Keratinocyte (primary cell): ENCODE data around the gene PALB2. TPM values are rescaled to one million over a fixed set of nuclear protein-coding genes. Genes with fewer than 3 reads are reported as not detected.

Experiments used
- DNase-seq: peaks from one replicate; pipeline ENCODE4 v3.0.0-alpha.2; 2011; ENCODE audit warnings: low read depth, missing footprints, low spot score
- FAIRE-seq: peaks from 2 replicates; lab custom pipeline; 2011; peaks lifted over from hg19 to GRCh38; lab: Jason Lieb, UNC
- H2AFZ ChIP-seq: 2 replicates; pipeline ENCODE4 v1.6.0; 2012; ENCODE audit warnings: low read length, control low read depth, inconsistent platforms; ENCODE audit not compliant: control insufficient read depth
- H3K27ac ChIP-seq: 2 replicates; pipeline ENCODE4 v1.5.1; 2011; ENCODE audit warnings: low read length; ENCODE audit not compliant: control insufficient read depth, insufficient read depth
- H3K27me3 ChIP-seq: 3 replicates; pipeline ENCODE4 v1.6.0; 2011; ENCODE audit warnings: low read length; ENCODE audit not compliant: control insufficient read depth, insufficient read depth; ENCODE audit errors: extremely low read depth
- H3K36me3 ChIP-seq, 2 experiments: 2 replicates in 1 of 2; 3 replicates in 1 of 2; pipeline ENCODE4 v1.5.1; 2011; ENCODE audit warnings: low read length in 2 of 2, mild to moderate bottlenecking in 1 of 2; ENCODE audit not compliant: control insufficient read depth in 2 of 2, insufficient read depth in 2 of 2; ENCODE audit errors: extremely low read depth in 1 of 2
- H3K4me1 ChIP-seq: 3 replicates; pipeline ENCODE4 v1.5.1; 2011; ENCODE audit warnings: low read length; ENCODE audit not compliant: control insufficient read depth, insufficient read depth; ENCODE audit errors: extremely low read depth
- H3K4me2 ChIP-seq: 3 replicates; pipeline ENCODE4 v1.6.0; 2011; ENCODE audit warnings: low read depth, low read length; ENCODE audit not compliant: control insufficient read depth, insufficient read depth; ENCODE audit errors: extremely low read depth
- H3K4me3 ChIP-seq, 3 experiments: fragments of 200-600 bp in 1 of 3; sonication (generic) in 1 of 3; 2 replicates in 2 of 3; 3 replicates in 1 of 3; pipeline ENCODE4 v1.5.1; 2011 to 2016; ENCODE audit warnings: low read length in 3 of 3, mild to moderate bottlenecking in 3 of 3, control low read depth in 2 of 3, inconsistent platforms in 1 of 3, low read depth in 1 of 3, mixed read lengths in 1 of 3, mixed run types in 1 of 3, moderate library complexity in 1 of 3; ENCODE audit not compliant: control insufficient read depth in 2 of 3, insufficient read depth in 2 of 3; ENCODE audit errors: extremely low read depth in 1 of 3
- H3K79me2 ChIP-seq: 2 replicates; pipeline ENCODE4 v1.6.0; 2012; ENCODE audit warnings: low read length; ENCODE audit not compliant: control insufficient read depth, insufficient read depth
- H3K9ac ChIP-seq: 3 replicates; pipeline ENCODE4 v1.6.0; 2011; ENCODE audit warnings: low read length; ENCODE audit not compliant: control insufficient read depth, insufficient read depth; ENCODE audit errors: extremely low read depth
- H3K9me1 ChIP-seq: 3 replicates; pipeline ENCODE4 v1.6.0; 2011; ENCODE audit warnings: low read length; ENCODE audit not compliant: control insufficient read depth, insufficient read depth; ENCODE audit errors: extremely low read depth
- H3K9me3 ChIP-seq: 2 replicates; pipeline ENCODE4 v1.5.1; 2012; ENCODE audit warnings: low read depth, low read length; ENCODE audit not compliant: control insufficient read depth
- H4K20me1 ChIP-seq: 3 replicates; pipeline ENCODE4 v1.6.0; 2011; ENCODE audit warnings: low read length; ENCODE audit not compliant: control insufficient read depth, insufficient read depth; ENCODE audit errors: extremely low read depth
- CTCF ChIP-seq, 3 experiments: IDR thresholded peaks in 1 of 3; conservative IDR thresholded peaks in 1 of 3; optimal IDR thresholded peaks in 1 of 3; 2 replicates in 2 of 3; 3 replicates in 1 of 3; pipeline versions ENCODE3 to v1.5.1; 2011; ENCODE audit warnings: low read length in 3 of 3, mild to moderate bottlenecking in 3 of 3, moderate library complexity in 2 of 3, control low read depth in 1 of 3, inconsistent platforms in 1 of 3; ENCODE audit not compliant: insufficient read depth in 2 of 3; ENCODE audit errors: extremely low read depth in 1 of 3
- EZH2 ChIP-seq: IDR thresholded peaks from one replicate; pipeline ENCODE4 v1.6.1; 2012; ENCODE audit warnings: inconsistent platforms, mild to moderate bottlenecking, low read length, moderate library complexity
- dilution Hi-C: fragments of 300-500 bp; cut with MboI; formaldehyde crosslinking; loops from one replicate; pipeline ENCODE4 v1.7.0; 2020; ENCODE audit warnings: low sequenced_read_pairs; ENCODE audit not compliant: extremely low pct_ligation_motif_present
- polyA minus RNA-seq, 3 experiments: library from RNA; depleted of rRNA, polyadenylated mRNA; stranded (reverse); fragments of >200 nt; gene quantifications; 1 replicate in 1 of 3; 2 replicates in 1 of 3; 3 replicates in 1 of 3; pipeline ENCODE4 v1.2.3, GENCODE V29; 2011
- polyA plus RNA-seq, 5 experiments: library from polyadenylated mRNA; depleted of rRNA in 3 of 5; stranded (reverse) in 3 of 5; stranded (forward) in 1 of 5; unstranded in 1 of 5; fragments of >200 nt; gene quantifications; 1 replicate in 1 of 5; 2 replicates in 3 of 5; 3 replicates in 1 of 5; pipeline versions ENCODE4 v1.2.1 to v1.2.3, GENCODE V29; 2011 to 2012; ENCODE audit warnings: missing spikeins in 2 of 5, low read depth in 1 of 5, low replicate concordance in 1 of 5

PALB2 gene
- polyA plus RNA-seq, result 11.0 to 18.7 TPM (median 13.1 TPM) in 3 replicates
- polyA plus RNA-seq (2011; ENCODE audit: low read depth), result 12.6 TPM
- polyA plus RNA-seq (2011; cell fraction: cytosol; rRNA removed), result 8.6 and 13.8 TPM in 2 replicates
- 20.4 and 23.1 TPM in 2 replicates for polyA plus RNA-seq (2011; cell fraction: nucleus; rRNA removed)
- 9.5 and 11.9 TPM in 2 replicates for polyA plus RNA-seq (2012; ENCODE audit: low replicate concordance)
- 6.6 to 16.0 TPM (median 12.5 TPM) in 3 replicates for polyA minus RNA-seq
- 7.3 TPM for polyA minus RNA-seq (2011; cell fraction: cytosol; rRNA and poly(A)+ RNA removed)
- polyA minus RNA-seq (2011; cell fraction: nucleus; rRNA and poly(A)+ RNA removed), result 9.1 and 14.2 TPM in 2 replicates

GRCh38 chr16:23640931-23641765 lies at the start of gene PALB2, which contains the start of gene DCTN5:
TSS of gene PALB2 (minus strand) at chr16:23641310. CDS start at chr16:23641157, 153 bp downstream.
TSS of gene DCTN5 (plus strand) at chr16:23641466. CDS start at chr16:23641543, 77 bp downstream.
- dilution Hi-C loops, result no loop called here

GRCh38 chr16:23689442-23690187 lies 48.5 kb upstream of the PALB2 start:
- H3K9ac ChIP-seq, result no peak overlapping the region
- dilution Hi-C loops, result no loop called here
- no peaks in the 10 kb centered on the region for H4K20me1 ChIP-seq
- DNase-seq (no peak), FAIRE-seq (no peak)
- no peak overlapping the region for H3K27ac ChIP-seq
- H2AFZ ChIP-seq, result no peak overlapping the region
- H3K27me3 ChIP-seq, result no peaks in the 10 kb centered on the region
- no peak for TF ChIP-seq CTCF (optimal IDR thresholded peaks at IDR 0.05 in 1 of 3, IDR thresholded peaks at IDR 0.05 in 1 of 3, conservative IDR thresholded peaks at IDR 0.05 in 1 of 3; ENCODE audit: extremely low read depth in 1 of 3, insufficient read depth in 2 of 3, low read length in 3 of 3)
- no peak for TF ChIP-seq EZH2
- no peaks in the 10 kb centered on the region for H3K9me1 ChIP-seq
- H3K4me3 ChIP-seq, result no peak overlapping the region
- H3K4me1 ChIP-seq, result no peaks in the 10 kb centered on the region
- peaks cover 23 to 41% of the 10 kb centered on the region in 2 experiments for H3K36me3 ChIP-seq
- no peak overlapping the region for H3K4me2 ChIP-seq
- H3K9me3 ChIP-seq, result no peaks in the 10 kb centered on the region
- H3K79me2 ChIP-seq, result no peaks in the 10 kb centered on the region

More at GRCh38 chr16:23640931-23641765, at the start of gene PALB2, which contains the start of gene DCTN5:
- TF ChIP-seq CTCF (optimal IDR thresholded peaks at IDR 0.05 in 1 of 3, IDR thresholded peaks at IDR 0.05 in 1 of 3, conservative IDR thresholded peaks at IDR 0.05 in 1 of 3; ENCODE audit: extremely low read depth in 1 of 3, insufficient read depth in 2 of 3, low read length in 3 of 3) (no peak), EZH2 (no peak)
- peaks cover 13% of the 10 kb centered on the region for H3K4me1 ChIP-seq
- peaks cover 57% of the 10 kb centered on the region for H3K79me2 ChIP-seq
- H3K27ac ChIP-seq, result peak within 1 kb of the TSS; percentile 90
- H3K9ac ChIP-seq, result peak within 1 kb of the TSS; percentile 98
- H2AFZ ChIP-seq, result peak within 1 kb of the TSS; percentile 99
- peak within 1 kb of the TSS; percentile 85 for H3K4me2 ChIP-seq
- H4K20me1 ChIP-seq, result no peaks in the 10 kb centered on the region
- peaks cover 2% of the 10 kb centered on the region for H3K9me1 ChIP-seq
- peak within 1 kb of the TSS; percentile 89 to 99 (median 99) for H3K4me3 ChIP-seq
- no peaks in the 10 kb centered on the region for H3K27me3 ChIP-seq
- peaks cover 3 to 8% of the 10 kb centered on the region in 2 experiments for H3K36me3 ChIP-seq
- FAIRE-seq (no peak), DNase-seq (peak; percentile 54)
- no peaks in the 10 kb centered on the region for H3K9me3 ChIP-seq
